Naive thymus-derived CD4-positive, alpha-beta T cell (primary cell): ENCODE measurements around the gene ZNF490. TPM values are rescaled to one million over a fixed set of nuclear protein-coding genes. Genes with fewer than 3 reads are reported as not detected.
A peak's percentile ranks its signal among the peaks of the same experiment; 100 is the strongest.
"Not testable (repeated sequence)": the region's sequence is repeated elsewhere in the genome, so short reads cannot be mapped to it uniquely, and the experiment has no call there.

Experiments used
- ATAC-seq: fragments of 150-1000 bp; cut with Tn5 transposase; 2 replicates; pipeline ENCODE4 v1.10.0; 2021; ENCODE audit warnings: mild to moderate bottlenecking, moderate library complexity
- CTCF ChIA-PET: fragments of 350-600 bp; sonication (Branson Sonifier 250); formaldehyde crosslinking; loops from one replicate; lab custom pipeline; 2021; ENCODE audit warnings: antibody characterized with exemption; lab: Charles Lee
- POLR2A ChIA-PET: fragments of 350-600 bp; sonication (Branson Sonifier 250); formaldehyde crosslinking; loops from one replicate; lab custom pipeline; 2021; ENCODE audit warnings: antibody characterized with exemption, inconsistent platforms; lab: Charles Lee
- DNase-seq, 9 donors: peaks; one replicate each; pipeline versions ENCODE4 v3.0.0 to v3.0.0-alpha.2; 2020 to 2022; ENCODE audit warnings: mixed read lengths in 1 of 9
- H3K27ac ChIP-seq: one replicate; pipeline ENCODE4 v1.7.0; 2013; ENCODE audit warnings: mild to moderate bottlenecking, low read depth, low read length, moderate library complexity
- H3K27me3 ChIP-seq, 2 donors: one replicate each; pipeline ENCODE4 v1.7.0; 2013; ENCODE audit warnings: low read length in 2 of 2, mild to moderate bottlenecking in 2 of 2, moderate library complexity in 2 of 2; ENCODE audit not compliant: control insufficient read depth in 2 of 2, insufficient read depth in 2 of 2
- H3K36me3 ChIP-seq, 3 experiments: 1 replicate in 2 of 3; 2 replicates in 1 of 3; pipeline ENCODE4 v1.7.0; 2013; ENCODE audit warnings: low read length in 3 of 3, mild to moderate bottlenecking in 3 of 3, moderate library complexity in 1 of 3; ENCODE audit not compliant: insufficient read depth in 3 of 3, control insufficient read depth in 2 of 3
- H3K4me1 ChIP-seq, 2 donors: one replicate each; pipeline ENCODE4 v1.7.0; 2013; ENCODE audit warnings: low read length in 2 of 2, mild to moderate bottlenecking in 2 of 2, moderate library complexity in 1 of 2; ENCODE audit not compliant: control insufficient read depth in 2 of 2, insufficient read depth in 2 of 2
- H3K4me3 ChIP-seq: 2 replicates; pipeline ENCODE4 v1.7.0; 2013; ENCODE audit warnings: mild to moderate bottlenecking, low read length
- H3K9me3 ChIP-seq, 3 experiments: 1 replicate in 2 of 3; 2 replicates in 1 of 3; pipeline ENCODE4 v1.7.0; 2013; ENCODE audit warnings: low read length in 3 of 3; ENCODE audit not compliant: control insufficient read depth in 2 of 3
- H3K27ac Mint-ChIP-seq, 9 donors: one replicate each; pipeline ENCODE4 v1.8.0; 2020 to 2022; ENCODE audit warnings: mixed read lengths in 9 of 9, mild to moderate bottlenecking in 8 of 9, moderate library complexity in 5 of 9, inconsistent platforms in 2 of 9
- H3K27me3 Mint-ChIP-seq, 5 donors: one replicate each; pipeline ENCODE4 v1.8.0; 2021 to 2022; ENCODE audit warnings: mixed read lengths in 5 of 5, mild to moderate bottlenecking in 1 of 5
- H3K36me3 Mint-ChIP-seq, 5 donors: one replicate each; pipeline ENCODE4 v1.8.0; 2020 to 2022; ENCODE audit warnings: mixed read lengths in 5 of 5, mild to moderate bottlenecking in 3 of 5, inconsistent platforms in 1 of 5
- H3K4me1 Mint-ChIP-seq, 7 donors: one replicate each; pipeline ENCODE4 v1.8.0; 2020 to 2022; ENCODE audit warnings: mixed read lengths in 7 of 7, mild to moderate bottlenecking in 3 of 7, inconsistent platforms in 1 of 7
- H3K4me3 Mint-ChIP-seq, 10 donors: one replicate each; pipeline ENCODE4 v1.8.0; 2020 to 2022; ENCODE audit warnings: mild to moderate bottlenecking in 10 of 10, mixed read lengths in 10 of 10, moderate library complexity in 6 of 10, inconsistent platforms in 2 of 10
- H3K9me3 Mint-ChIP-seq, 11 donors: one replicate each; pipeline ENCODE4 v1.8.0; 2020 to 2022; ENCODE audit warnings: mixed read lengths in 11 of 11, mild to moderate bottlenecking in 4 of 11, inconsistent platforms in 1 of 11, moderate library complexity in 1 of 11
- intact Hi-C, 2 donors: fragments of 100-400 bp; cut with micrococcal nuclease; formaldehyde crosslinking; loops; one replicate each; pipeline ENCODE4 v1.15.1; 2023
- polyA plus RNA-seq, 2 donors: library from polyadenylated mRNA; unstranded; fragments of 300-500 nt; fragmentation: Illumina TruSeq; gene quantifications; one replicate each; pipeline ENCODE4 v1.2.3, GENCODE V29; 2021
- total RNA-seq, 6 experiments: library from RNA in 5 of 6; stranded (reverse) in 5 of 6; gene quantifications; 1 replicate in 5 of 6; 2 replicates in 1 of 6; pipeline ENCODE4 v1.2.3 and lab custom pipeline; 2021 to 2026

ZNF490 gene
- total and polyA plus RNA-seq, 7 experiments from 2014 or later = 4.6 to 14.9 (median 10.9) TPM

GRCh38 chr19:12628040-12629022 lies 17.7 kb upstream of the ZNF490 start:
- ChIA-PET POLR2A (no interaction called here), CTCF (interaction anchor here (1.7 kb wide), 1 partner anchor 12 kb away, joined by 6 read pairs; no protein-coding TSS in a partner anchor)
- H3K27me3 Mint-ChIP-seq = no peaks in the 10 kb centered on the region
- peaks cover 0 to 5% (median 4%) of the 10 kb centered on the region in 7 donors for H3K4me1 Mint-ChIP-seq
- no peak overlapping the region for H3K4me3 Mint-ChIP-seq
- Histone ChIP-seq H3K4me3 (no peak overlapping the region), H3K9me3 (peaks cover 0 to 24% (median 9%) of the 10 kb centered on the region in 3 experiments), H3K27ac (no peak overlapping the region), H3K36me3 (peaks cover 25 to 54% (median 32%) of the 10 kb centered on the region in 3 experiments), H3K27me3 (no peaks in the 10 kb centered on the region), H3K4me1 (no peaks in the 10 kb centered on the region)
- H3K36me3 Mint-ChIP-seq = peaks cover 16 to 76% (median 37%) of the 10 kb centered on the region in 5 donors
- ATAC-seq (no peak), DNase-seq (no peak)
- intact Hi-C loops = no loop called here
- H3K27ac Mint-ChIP-seq = no peak overlapping the region
- H3K9me3 Mint-ChIP-seq = peaks cover 0 to 31% (median 8%) of the 10 kb centered on the region in 11 donors

GRCh38 chr19:12626958-12627357 lies 16.3 kb upstream of the ZNF490 start:
- peak overlapping the region in 1 of 9 donors; percentile 14 for H3K27ac Mint-ChIP-seq
- peaks cover 25 to 54% (median 32%) of the 10 kb centered on the region in 3 experiments for H3K36me3 ChIP-seq
- CTCF ChIA-PET = interaction anchor here (1.7 kb wide), 1 partner anchor 13 kb away, joined by 6 read pairs; no protein-coding TSS in a partner anchor

GRCh38 chr19:12623361-12624031 lies 12.9 kb upstream of the ZNF490 start:
- Mint-ChIP-seq H3K27me3 (no peaks in the 10 kb centered on the region), H3K4me1 (peaks cover 5 to 25% (median 14%) of the 10 kb centered on the region in 7 donors), H3K27ac (peak overlapping the region in 1 of 9 donors; percentile 30), H3K9me3 (peaks cover 0 to 18% (median 7%) of the 10 kb centered on the region in 11 donors), H3K36me3 (peaks cover 8 to 65% (median 19%) of the 10 kb centered on the region in 5 donors), H3K4me3 (no peak overlapping the region)
- H3K4me1 ChIP-seq = peaks cover 3 to 6% of the 10 kb centered on the region in 2 donors
- no peak for ATAC-seq
- ChIA-PET POLR2A (interaction anchor here (0.5 to 1.4 kb wide), 4 partner anchors 9 to 45 kb away, joined by 3 to 4 read pairs (median 3); a partner anchor contains a TSS), CTCF (interaction anchor here (0.7 to 1.1 kb wide), 3 partner anchors 10 to 46 kb away, joined by 3 to 6 read pairs (median 3); a partner anchor contains a TSS)
- DNase-seq = no peak
- H3K4me3 ChIP-seq = no peak overlapping the region
- intact Hi-C loops = no loop called here
- no peak overlapping the region for H3K27ac ChIP-seq
- peaks cover 21 to 41% (median 24%) of the 10 kb centered on the region in 3 experiments for H3K36me3 ChIP-seq
- peaks cover 0 to 18% (median 9%) of the 10 kb centered on the region in 3 experiments for H3K9me3 ChIP-seq
- no peaks in the 10 kb centered on the region for H3K27me3 ChIP-seq

More at GRCh38 chr19:12626958-12627357, 16.3 kb upstream of the ZNF490 start:
- intact Hi-C loops = no loop called here
- H3K4me1 Mint-ChIP-seq = peaks cover 0 to 8% (median 5%) of the 10 kb centered on the region in 7 donors
- Histone ChIP-seq H3K9me3 (peaks cover 0 to 24% (median 9%) of the 10 kb centered on the region in 3 experiments), H3K4me3 (no peak overlapping the region), H3K4me1 (no peaks in the 10 kb centered on the region), H3K27me3 (no peaks in the 10 kb centered on the region), H3K27ac (no peak overlapping the region)
- POLR2A ChIA-PET = interaction anchor here (1.4 kb wide), 1 partner anchor 14 kb away, joined by 4 read pairs; no protein-coding TSS in a partner anchor
- H3K9me3 Mint-ChIP-seq = peaks cover 0 to 33% (median 8%) of the 10 kb centered on the region in 11 donors
- H3K36me3 Mint-ChIP-seq = peaks cover 16 to 76% (median 34%) of the 10 kb centered on the region in 5 donors
- no peak overlapping the region for H3K4me3 Mint-ChIP-seq
- ATAC-seq = no peak
- DNase-seq = no peak
- no peaks in the 10 kb centered on the region for H3K27me3 Mint-ChIP-seq

- DNase-seq, POLR2A ChIA-PET, ATAC-seq, H3K9me3 ChIP-seq, CTCF ChIA-PET, intact Hi-C loops, H3K27me3 ChIP-seq, H3K27ac ChIP-seq, H3K27me3 Mint-ChIP-seq, H3K4me1 ChIP-seq, H3K4me3 Mint-ChIP-seq, H3K4me3 ChIP-seq, H3K9me3 Mint-ChIP-seq: not testable (repeated sequence)
- Mint-ChIP-seq H3K4me1 (peaks cover 6 to 39% (median 19%) of the 10 kb centered on the region in 7 donors), H3K36me3 (peaks cover 0 to 57% (median 7%) of the 10 kb centered on the region in 5 donors), H3K27ac (peak overlapping the region in 1 of 9 donors; percentile 59)
- H3K36me3 ChIP-seq = peaks cover 3 to 21% (median 8%) of the 10 kb centered on the region in 3 experiments
Observed at GRCh38 chr19:12621253-12622024, 10.8 kb upstream of the ZNF490 start.

GRCh38 chr19:12617646-12618045 lies 7.0 kb upstream of the ZNF490 start:
- Histone ChIP-seq H3K4me3 (no peak overlapping the region), H3K4me1 (peaks cover 26 to 36% of the 10 kb centered on the region in 2 donors), H3K27me3 (no peaks in the 10 kb centered on the region), H3K36me3 (peaks cover 0 to 3% (median 0%) of the 10 kb centered on the region in 3 experiments), H3K9me3 (no peaks in the 10 kb centered on the region), H3K27ac (no peak overlapping the region)
- Mint-ChIP-seq H3K4me3 (no peak overlapping the region), H3K27ac (peak overlapping the region in 1 of 9 donors; percentile 42), H3K4me1 (peaks cover 23 to 65% (median 34%) of the 10 kb centered on the region in 7 donors), H3K9me3 (peaks cover 0 to 5% (median 0%) of the 10 kb centered on the region in 11 donors), H3K27me3 (no peaks in the 10 kb centered on the region), H3K36me3 (peaks cover 3 to 58% (median 6%) of the 10 kb centered on the region in 5 donors)
- ChIA-PET CTCF (interaction anchor here (0.7 kb wide), 1 partner anchor 476 kb away, joined by 3 read pairs; no protein-coding TSS in a partner anchor), POLR2A (no interaction called here)
- no peak for DNase-seq
- intact Hi-C loops = loop anchor here in 1 of 2 donors (10.0 kb wide), 1 partner anchor 537 kb away; the partner anchor contains the start of genes IER2 and STX10
- no peak for ATAC-seq
